IPS DF 4.7 (cell line): Measurements from ENCODE around the gene RASSF8.

Experiments
- DNase-seq: peaks from one replicate; pipeline ENCODE4 v3.0.0-alpha.2; 2013; ENCODE audit warnings: low spot score; ENCODE audit errors: extremely low read depth

The RASSF8 gene

GRCh38 chr12:25960961-25961360 lies 2.5 kb downstream of the RASSF8 start:
- DNase-seq, result no peak

GRCh38 chr12:25962932-25963525 lies 4.5 kb downstream of the RASSF8 start:
- DNase-seq, result no peak

GRCh38 chr12:25965682-25966081 lies 7.2 kb downstream of the RASSF8 start:
- no peak for DNase-seq

DNA sequence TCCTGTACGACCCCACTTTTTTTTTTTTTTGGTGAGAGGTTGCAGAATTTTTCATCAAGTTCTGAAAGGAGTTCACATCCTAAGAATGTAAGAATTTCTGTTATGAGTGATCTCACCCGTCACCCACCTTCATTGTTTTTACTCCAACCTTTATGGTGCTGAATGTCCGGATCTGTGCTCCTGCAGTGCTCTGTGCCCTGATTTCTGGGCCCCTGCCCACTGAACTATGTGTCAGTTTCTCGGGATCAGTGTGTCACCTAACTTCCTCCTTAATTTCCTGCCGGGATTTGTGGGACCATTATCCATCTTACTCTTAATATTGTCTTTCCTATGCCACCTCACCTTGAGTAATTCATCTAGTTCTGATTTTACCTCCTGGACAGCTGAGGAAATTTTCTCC lies 11.6 kb downstream of the RASSF8 start:
- no peak for DNase-seq

GRCh38 chr12:25970916-25971653 lies 12.6 kb downstream of the RASSF8 start:
- DNase-seq, result no peak

DNA sequence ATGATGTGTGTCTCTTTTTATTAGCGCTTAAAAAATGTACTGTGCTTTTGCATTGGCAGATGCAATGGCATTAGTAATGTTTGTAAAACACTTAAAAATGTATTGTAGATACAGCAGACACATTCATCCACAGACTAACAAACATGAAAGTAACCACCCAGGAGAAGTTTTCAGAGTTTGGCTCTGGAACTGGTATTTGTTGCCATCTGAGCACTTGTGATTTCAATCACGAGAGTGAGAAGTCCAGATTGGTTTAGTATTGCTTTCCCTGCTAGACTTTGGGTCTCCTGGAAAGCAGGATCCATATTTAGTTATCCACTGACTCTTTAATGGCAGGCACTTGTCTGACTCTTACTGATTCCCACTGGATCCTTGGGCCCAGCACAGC lies 13.2 kb downstream of the RASSF8 start:
- no peak for DNase-seq

- no peak for DNase-seq
Observed at GRCh38 chr12:25972783-25973182, 14.3 kb downstream of the RASSF8 start.

- DNase-seq, result no peak
Observed at GRCh38 chr12:25975179-25975578, 16.7 kb downstream of the RASSF8 start.

DNA sequence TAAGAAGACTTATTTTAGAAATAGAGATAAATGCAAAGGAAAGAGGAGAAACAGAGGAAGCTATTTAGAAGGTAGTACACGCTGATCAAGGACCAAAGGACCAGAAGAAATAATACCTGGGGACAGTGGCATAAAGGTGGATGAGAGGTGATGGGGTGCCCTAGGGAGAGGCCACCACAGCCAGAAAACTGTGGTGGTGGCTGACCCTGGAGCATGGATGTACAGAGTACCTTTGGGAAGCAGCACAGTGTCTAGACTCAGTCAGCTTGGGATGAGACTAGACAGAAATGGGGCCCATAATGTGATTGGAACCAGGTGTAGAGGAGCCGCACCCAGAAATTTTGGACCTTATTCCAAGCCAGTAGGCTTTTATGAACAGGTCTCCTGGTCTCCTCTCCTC lies 17.2 kb downstream of the RASSF8 start:
- DNase-seq, result no peak

DNA sequence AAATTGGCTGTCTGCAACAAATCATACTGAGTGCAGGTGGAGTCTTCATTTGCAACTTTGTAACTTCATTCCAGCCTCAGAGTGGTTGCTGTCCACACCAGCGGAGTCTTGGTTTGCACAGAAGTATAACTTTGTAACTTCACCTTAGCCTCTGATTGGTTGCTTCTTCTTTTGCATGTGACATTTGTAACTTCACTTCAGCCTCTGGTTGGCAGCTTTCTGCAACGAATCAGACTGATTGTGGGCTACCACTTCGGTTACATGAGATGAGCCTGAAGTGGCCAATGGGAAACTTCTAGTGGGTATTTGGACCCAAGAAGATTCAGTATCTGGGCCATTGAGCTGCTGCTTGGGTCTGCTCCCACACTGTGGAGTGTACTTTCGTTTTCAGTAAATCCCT lies 17.8 kb downstream of the RASSF8 start:
- no peak for DNase-seq

GRCh38 chr12:25977047-25977446 lies 18.6 kb downstream of the RASSF8 start:
- DNase-seq, result no peak

GRCh38 chr12:25979059-25979458 lies 20.6 kb downstream of the RASSF8 start:
- DNase-seq, result no peak

DNA sequence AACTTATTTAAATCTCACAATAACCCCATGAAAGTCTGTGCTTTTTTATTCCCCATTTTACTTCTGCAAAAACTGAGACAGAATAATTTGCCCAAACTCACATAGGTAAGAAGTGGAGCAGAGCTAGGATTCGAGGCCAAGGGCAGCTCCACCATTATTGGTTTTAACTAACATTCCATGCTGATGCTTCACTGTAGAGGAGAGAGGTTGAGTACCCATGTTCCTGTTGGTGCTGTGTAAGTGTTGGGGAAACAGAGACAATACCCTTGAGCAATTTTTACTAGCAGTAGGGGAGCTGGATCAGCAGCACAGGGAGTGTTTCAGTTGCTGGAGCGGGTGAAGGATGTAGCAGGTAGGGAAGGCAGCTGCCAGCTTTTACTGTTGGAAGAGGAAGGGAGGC lies 21.1 kb downstream of the RASSF8 start:
- no peak for DNase-seq

DNA sequence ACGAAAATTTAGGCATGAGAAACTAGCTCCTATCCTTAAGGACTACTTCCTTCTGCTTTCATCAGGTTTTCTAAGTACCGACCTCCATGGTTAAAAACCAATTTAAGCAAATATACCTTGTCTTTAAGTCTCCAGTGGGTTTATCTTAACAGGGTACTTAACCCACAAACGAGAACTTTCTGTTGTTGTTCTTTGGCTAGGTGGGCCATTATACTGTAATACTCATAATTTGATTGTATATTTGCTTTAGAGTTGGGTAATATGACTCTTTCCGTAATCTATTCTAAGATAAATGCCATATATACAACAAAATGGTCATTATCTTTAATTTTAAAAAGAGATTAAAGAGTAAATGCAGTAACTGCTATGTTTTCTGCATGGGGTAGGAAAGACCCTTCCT lies 21.6 kb downstream of the RASSF8 start:
- no peak for DNase-seq

DNA sequence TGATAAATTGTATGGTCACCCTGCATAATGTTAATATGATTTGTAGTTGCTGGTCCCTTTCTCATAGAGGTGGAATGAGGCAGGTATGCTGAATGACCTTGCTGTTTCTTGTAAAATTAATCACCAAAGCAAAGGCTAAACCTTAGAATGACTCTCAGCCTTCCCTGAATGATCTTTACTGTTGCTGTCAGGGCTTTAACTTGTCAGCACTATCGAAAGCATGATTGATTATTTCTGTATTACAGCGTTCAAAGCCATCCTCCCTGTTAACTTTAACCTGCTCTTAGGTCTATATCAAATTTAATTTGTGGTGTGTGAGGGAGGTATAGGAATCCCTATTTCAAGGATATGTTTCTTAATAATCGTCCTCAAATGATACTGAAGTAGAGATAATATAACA lies 23.1 kb downstream of the RASSF8 start:
- no peak for DNase-seq

GRCh38 chr12:25982416-25982815 lies 23.9 kb downstream of the RASSF8 start:
- no peak for DNase-seq

GRCh38 chr12:25983625-25984024 lies 25.1 kb downstream of the RASSF8 start:
- no peak for DNase-seq

GRCh38 chr12:25984759-25985158 lies 26.3 kb downstream of the RASSF8 start:
- no peak for DNase-seq

DNA sequence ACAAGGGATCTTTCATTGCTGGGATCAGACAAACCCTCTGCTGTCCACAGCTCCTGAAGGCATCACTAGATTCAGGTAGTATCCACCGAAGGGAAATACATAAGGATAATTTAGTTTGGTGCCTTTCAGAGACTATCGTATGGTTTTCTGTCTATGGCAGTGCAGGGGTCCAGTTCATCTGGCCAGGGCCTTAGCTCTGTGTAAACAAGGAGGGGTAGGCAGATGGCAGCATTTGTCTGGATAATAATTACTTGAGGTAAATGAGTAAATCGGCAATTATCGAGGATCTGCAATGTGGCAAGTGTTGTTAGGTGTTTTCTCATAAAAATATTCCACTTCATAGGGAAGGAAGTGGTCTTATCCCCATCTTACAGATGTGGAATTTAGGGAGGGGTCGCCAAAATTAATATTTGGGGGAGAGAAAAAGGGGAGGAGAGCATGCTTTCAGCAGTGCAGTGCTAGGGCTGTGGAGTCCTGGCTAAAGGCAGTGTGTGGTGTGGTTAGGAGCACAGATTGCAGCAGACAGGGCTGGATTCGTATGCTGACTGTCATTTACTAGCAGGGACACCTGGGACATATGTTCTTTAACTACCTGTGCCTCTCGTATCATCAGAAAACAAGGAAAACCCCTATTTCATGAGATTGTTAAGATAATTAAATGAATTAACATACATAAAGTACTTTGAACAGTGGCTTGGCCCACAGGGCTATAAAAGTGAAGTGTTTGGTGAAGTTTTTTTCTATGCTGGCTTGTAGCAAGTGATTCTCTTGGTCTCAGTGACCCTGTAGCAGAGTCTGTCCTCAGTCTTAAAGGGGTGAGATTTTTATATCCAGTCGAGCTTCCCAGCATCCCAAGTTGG lies 27.1 kb downstream of the RASSF8 start:
- DNase-seq, result no peak

GRCh38 chr12:25986180-25986579 lies 27.7 kb downstream of the RASSF8 start:
- no peak for DNase-seq

DNA sequence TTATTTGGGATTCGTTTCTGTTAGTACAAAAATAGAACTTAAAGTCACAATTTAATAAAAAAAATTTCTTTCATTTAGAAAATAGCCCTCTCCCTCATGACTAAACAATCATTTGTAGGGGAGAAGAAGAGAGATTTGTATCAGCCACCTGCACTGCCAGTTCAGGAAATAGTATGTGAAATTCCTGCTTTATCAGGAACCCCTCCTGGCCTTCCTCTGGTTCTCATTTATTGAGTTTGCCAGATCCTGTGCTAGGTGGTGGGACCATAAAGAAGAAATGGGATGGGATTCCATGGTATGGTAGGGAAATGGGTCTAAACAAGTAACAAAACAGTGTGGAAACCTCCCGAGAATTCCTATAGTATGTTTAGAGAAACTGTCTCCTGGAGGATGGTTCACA lies 30.0 kb downstream of the RASSF8 start:
- no peak for DNase-seq

DNA sequence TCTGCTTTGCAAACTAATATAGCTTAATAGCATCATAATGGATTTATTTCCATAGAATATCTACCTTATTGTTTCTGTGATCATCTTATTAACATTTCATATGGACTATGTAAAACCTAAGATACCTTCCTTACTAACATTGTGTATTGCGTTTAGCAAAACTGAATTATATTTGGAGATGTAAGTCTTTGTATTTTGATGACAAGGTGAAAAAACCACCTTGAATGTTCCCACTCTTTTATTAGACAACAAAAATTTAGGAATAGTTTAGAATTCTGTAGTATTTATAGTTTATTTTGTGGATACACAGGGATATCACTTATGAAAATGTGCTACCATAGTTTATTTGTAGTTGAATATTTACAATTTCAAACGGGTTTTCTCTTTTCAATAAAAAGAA lies 32.0 kb downstream of the RASSF8 start:
- no peak for DNase-seq
